ENCODE data around the gene PRKN.

PRKN gene

GRCh38 chr6:161458201-161458951, 1269.2 kb downstream of the PRKN start:
- DNase-seq = no peak

GRCh38 chr6:161455848-161456247, 1271.7 kb downstream of the PRKN start:
- DNase-seq = no peak

GRCh38 chr6:161453558-161453957, 1274.0 kb downstream of the PRKN start:
- DNase-seq = no peak

DNA sequence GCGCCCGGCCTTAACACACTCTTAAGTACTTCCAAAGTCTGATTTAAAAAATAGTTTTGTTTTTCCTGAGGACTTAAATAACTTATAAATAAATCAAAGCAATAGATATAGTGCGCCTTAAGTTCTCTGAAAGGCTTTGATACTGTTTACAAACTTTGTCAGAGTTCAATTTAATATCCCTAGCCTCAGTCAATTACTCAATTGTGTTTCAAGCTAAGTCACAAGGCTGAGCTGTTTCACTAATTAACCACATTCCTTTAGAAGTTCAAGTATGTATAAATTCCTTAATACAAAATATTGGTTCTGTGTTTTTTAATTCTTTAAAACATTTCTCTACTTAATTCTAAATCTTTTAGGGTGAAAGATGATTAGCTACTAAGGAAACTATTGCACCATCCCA, 1275.3 kb downstream of the PRKN start:
- no peak for DNase-seq

GRCh38 chr6:161449521-161449920, 1278.0 kb downstream of the PRKN start:
- DNase-seq = no peak

- DNase-seq = no peak
Measured at GRCh38 chr6:161446949-161447348, 1280.6 kb downstream of the PRKN start.

- no peak for DNase-seq
Measured at GRCh38 chr6:161446296-161446925, 1281.2 kb downstream of the PRKN start.

GRCh38 chr6:161445021-161445799, 1282.4 kb downstream of the PRKN start:
- DNase-seq = no peak

DNA sequence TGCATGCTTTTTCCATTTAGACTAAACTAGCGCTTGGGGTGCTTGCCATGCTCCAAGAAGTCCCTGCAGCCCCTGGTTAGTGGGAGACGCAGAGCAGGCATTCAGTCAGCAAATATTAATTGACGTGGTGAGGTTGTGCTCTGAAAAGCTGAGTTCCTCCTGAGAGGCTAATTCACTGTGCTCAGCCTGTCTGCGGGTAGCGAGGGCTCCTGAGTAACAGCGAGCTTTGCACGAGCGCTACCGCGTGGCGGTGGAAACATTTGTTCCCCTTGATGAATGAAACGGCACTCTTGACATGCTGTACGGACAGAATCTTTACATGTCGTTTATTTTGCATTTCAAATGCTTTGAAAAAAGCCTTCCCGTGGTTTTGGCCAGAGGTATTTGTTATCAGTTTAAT, 1283.1 kb downstream of the PRKN start:
- DNase-seq = no peak

DNA sequence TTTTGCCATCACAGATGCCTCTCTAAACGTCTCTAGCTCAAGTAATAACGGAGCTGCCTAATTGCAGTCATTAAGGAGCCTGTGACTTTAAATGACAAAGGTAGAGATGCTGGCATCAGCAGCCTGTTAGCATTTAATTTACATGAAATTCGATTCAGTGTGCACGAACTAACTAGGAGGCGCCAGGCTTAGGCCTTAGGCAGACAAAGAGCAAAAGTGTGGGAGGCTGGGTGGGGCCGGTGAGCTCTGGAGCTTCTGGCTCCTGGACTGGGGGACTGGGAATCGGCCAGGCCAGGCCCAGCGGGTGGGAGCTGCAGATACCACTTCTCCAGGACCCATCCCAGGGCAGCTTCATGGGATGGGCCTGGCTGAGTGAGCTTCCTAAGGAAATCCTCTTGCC, 1283.7 kb downstream of the PRKN start:
- no peak for DNase-seq

- DNase-seq = no peak
Measured at GRCh38 chr6:161442420-161442819, 1285.1 kb downstream of the PRKN start.

DNA sequence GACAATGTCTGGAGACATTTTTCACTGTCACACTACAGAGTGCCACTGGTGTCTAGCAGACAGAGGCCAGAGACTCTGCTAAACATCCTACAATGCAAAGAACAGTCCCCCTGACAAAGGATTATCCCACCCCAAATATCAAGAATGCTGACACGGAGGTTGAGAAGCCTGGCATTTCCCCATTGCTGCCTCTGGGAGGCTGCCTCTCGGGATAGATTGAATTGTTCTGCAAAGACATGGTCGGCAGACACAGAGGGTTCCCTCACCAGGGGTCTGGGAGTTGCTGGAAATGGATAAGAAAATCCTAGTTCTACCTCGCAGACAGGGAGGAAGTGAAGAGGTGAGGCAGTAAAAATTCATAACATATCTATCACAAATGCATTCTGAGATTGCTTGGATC, 1287.3 kb downstream of the PRKN start:
- DNase-seq = no peak

DNA sequence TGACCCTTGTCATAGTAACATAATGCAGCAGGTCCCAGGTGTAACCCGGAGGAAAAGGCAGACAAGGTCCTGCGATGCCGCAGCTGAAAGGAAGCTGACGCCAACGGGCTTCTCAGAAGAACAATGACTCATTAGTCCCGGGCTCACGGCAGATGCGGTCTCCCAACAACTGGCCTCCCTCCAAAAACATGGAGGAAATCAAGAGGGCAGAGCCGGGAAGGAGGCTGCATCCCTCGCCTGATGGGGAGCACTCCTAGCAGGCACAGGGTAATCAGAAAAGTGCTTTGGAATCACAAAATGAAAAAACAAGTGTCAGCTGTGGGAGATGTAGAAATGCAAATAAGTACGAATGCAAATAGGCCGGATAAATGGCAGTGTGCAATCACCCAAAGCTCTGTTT, 1288.5 kb downstream of the PRKN start:
- peak in 1 of 2 experiments; percentile 5 for DNase-seq

- DNase-seq = no peak
Measured at GRCh38 chr6:161438430-161439030, 1289.0 kb downstream of the PRKN start.

DNA sequence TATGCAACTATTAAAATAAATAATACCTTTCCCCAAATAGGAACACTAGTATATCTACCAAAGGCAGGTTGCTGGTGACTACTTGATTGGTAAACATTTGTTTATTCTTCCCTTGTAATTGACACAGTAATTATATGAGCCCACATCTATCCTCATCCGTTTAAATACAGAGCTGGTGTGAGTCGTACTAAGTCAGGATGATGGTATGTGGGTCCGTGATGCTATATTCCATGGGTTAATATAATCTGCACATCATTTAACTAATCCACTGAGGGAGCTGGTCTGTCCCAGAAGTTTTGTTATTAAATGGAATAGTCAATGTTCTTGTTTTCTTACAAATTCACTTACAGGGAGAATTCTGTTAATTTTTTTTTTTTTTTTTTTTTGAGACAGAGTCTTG, 1289.7 kb downstream of the PRKN start:
- no peak for DNase-seq

DNA sequence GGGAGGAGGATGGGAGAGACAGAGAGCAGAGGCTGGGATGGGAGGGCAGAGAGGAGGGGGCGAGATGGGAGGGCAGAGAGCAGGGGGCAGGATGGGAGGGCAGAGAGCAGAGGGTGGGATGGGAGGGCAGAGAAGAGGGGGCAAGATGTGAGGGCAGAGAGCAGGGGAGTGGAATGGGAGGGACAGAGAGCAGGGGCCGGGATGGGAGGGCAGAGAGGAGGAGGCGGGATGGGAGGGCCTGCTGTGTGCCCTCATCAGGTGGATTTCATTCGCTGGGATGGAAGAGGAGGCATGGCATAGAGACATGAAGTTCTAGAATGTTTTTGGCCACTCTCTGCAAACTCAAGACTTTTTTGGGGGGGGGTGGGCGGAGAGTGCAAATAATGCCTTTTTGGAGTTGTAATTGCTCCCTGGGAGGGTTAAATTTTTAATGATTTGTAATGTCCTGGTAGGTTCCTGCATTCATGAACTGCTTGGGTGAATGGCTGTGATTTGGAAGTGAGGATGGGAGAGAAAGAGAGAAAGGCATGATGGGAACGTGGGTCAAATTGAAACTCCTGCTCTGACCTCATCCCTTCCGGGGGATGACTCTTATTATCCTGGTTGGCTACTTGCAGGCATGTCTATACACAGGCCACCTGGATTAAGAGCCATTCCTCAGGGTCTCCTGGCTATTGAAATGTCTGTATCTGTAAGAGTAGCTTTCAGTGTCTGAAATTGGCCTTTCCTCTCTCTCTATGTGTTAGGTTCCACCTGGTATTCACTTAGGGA, 1291.3 kb downstream of the PRKN start:
- DNase-seq = no peak

DNA sequence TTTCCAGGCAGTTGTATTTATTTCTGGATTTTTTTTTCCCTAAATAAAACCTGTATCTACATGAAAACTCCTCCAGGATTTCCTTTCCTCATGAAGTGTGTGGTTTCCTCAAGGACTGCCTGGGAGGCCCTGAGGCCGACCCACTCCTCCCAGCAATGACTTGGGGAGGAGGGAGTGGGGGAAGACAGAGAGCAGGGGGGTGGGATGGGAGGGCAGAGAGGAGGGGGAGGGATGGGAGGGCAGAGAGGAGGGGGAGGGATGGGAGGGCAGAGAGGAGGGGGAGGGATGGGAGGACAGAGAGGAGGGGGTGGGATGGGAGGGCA, 1291.9 kb downstream of the PRKN start:
- DNase-seq = no peak

- DNase-seq = peak in 1 of 2 experiments; percentile 6
Measured at GRCh38 chr6:161434921-161435747, 1292.4 kb downstream of the PRKN start.

DNA sequence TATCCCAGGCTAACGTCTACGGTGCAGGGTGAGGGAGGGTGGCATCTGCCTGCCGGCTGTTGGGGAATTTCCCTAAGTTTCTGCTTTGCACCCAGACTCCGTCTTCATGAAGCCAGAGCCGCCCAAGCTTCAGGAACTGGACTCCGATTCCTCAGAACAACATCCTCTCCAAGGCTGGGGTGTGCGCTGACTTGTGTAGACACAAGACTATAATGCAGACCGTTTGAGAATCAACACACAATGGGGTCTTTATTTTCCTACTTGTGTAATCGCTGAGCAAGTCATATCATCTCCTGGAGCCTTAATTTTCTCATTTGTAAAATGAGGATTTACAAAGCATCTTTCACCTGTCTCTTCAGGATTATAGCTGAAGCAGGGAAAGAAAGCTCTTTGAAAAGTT, 1293.2 kb downstream of the PRKN start:
- DNase-seq = no peak

- no peak for DNase-seq
Measured at GRCh38 chr6:161432546-161432945, 1295.0 kb downstream of the PRKN start.

GRCh38 chr6:161429921-161430490, 1297.6 kb downstream of the PRKN start:
- DNase-seq = no peak

DNA sequence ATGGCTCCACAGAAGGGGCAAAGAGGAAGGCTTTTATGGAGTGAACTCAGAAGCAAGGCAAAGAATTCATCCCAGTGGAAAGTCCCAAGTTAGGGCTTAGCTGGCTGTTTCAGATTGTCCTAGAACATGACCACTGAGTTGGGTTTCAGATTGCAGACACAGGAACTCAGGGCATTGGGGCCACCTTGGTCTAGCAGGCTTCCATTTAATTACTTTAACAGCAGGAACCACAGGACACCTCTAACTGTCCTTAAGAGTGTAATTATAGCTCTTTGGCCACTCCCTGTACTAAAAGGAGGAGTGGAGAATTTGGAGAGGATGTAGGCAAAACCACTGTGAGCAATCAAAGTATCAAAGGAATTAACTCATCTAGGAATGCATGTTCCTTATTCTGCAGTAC, 1303.1 kb downstream of the PRKN start:
- DNase-seq = no peak
